Tibial nerve (tissue), 4 donors: ENCODE data around the gene KLRB1. TPM values are rescaled to one million over a fixed set of nuclear protein-coding genes. Genes with fewer than 3 reads are reported as not detected.
"Not testable (repeated sequence)": the region's sequence is repeated elsewhere in the genome, so short reads cannot be mapped to it uniquely, and the experiment has no call there.

Source experiments
- DNase-seq, 2 donors: peaks; one replicate each; pipeline ENCODE4 v3.0.0-alpha.2; 2019; ENCODE audit warnings: low spot score in 2 of 2
- H3K27ac ChIP-seq, 4 donors: fragments of 200-600 bp; sonication (generic) in 3 of 4; one replicate each; pipeline ENCODE4 v1.5.1; 2017 to 2019; ENCODE audit warnings: mild to moderate bottlenecking in 1 of 4
- H3K27me3 ChIP-seq, 2 donors: fragments of 200-600 bp; sonication (generic) in 1 of 2; one replicate each; pipeline versions ENCODE4 v1.5.1 to v1.6.0; 2017 to 2019
- H3K36me3 ChIP-seq, 3 donors: fragments of 200-600 bp; sonication (generic); one replicate each; pipeline ENCODE4 v1.5.1; 2018 to 2019
- H3K4me1 ChIP-seq, 4 donors: fragments of 200-600 bp; sonication (generic) in 3 of 4; one replicate each; pipeline ENCODE4 v1.5.1; 2017 to 2019
- H3K4me3 ChIP-seq, 4 donors: fragments of 200-600 bp; sonication (generic) in 3 of 4; one replicate each; pipeline ENCODE4 v1.5.1; 2017 to 2019; ENCODE audit warnings: mild to moderate bottlenecking in 1 of 4, moderate library complexity in 1 of 4
- H3K9me3 ChIP-seq, 4 donors: fragments of 200-600 bp; sonication (generic) in 3 of 4; one replicate each; pipeline ENCODE4 v1.5.1; 2017 to 2019
- EP300 ChIP-seq, 2 donors: sonication (generic); formaldehyde crosslinking; IDR thresholded peaks; one replicate each; pipeline ENCODE4 v1.6.1; 2017; ENCODE audit warnings: antibody characterized with exemption in 2 of 2, mild to moderate bottlenecking in 1 of 2
- POLR2A ChIP-seq, 2 donors: fragments of 450-650 bp; IDR thresholded peaks; one replicate each; pipeline ENCODE4 v1.6.1; 2017; ENCODE audit warnings: antibody characterized with exemption in 2 of 2, mild to moderate bottlenecking in 2 of 2, moderate library complexity in 2 of 2
- WGBS, 2 donors: methylation state at CpG; one replicate each; pipeline ENCODE4 v1.1.5; 2018; 5-methylcytosine and 5-hydroxymethylcytosine counted together
- total RNA-seq, 4 donors: library from RNA; depleted of rRNA; stranded (reverse); fragments of >200 nt; gene quantifications; one replicate each; pipeline ENCODE4 v1.1.0, GENCODE V29; 2016
- TF ChIP-seq, protein P1 (sequence below), 5 experiments: fragments of 200-600 bp in 3 of 5; fragments of 450-650 bp in 2 of 5; sonication (generic) in 3 of 5; IDR thresholded peaks; one replicate each; pipeline ENCODE4 v1.5.1; 2016 to 2019; ENCODE audit warnings: antibody characterized with exemption in 5 of 5, mild to moderate bottlenecking in 3 of 5, moderate library complexity in 2 of 5

The KLRB1 gene
- total RNA-seq, 4 donors from 2014 or later, result 0.59 to 0.84 TPM; not detected in 2

DNA sequence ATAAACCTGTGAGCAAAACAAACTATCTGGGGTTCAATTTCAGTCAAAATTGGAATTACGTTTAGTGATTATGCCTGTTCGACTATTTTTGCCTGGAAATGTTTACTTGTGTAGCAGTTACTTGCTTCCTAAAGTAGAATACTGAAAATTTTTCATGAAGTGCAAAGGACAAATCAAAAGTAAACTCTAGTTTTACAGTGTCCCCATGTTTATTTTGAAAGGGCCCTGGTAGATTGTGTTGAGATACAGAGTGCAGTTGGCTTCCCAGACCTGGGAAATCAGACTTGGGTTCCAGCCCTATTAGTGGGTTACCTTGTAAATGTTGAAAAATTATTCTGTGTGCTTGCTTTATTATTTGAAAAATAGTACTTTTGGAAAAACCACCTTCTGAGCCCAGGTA is 17.3 kb downstream of the KLRB1 start:
- WGBS, 2 donors, result 97 to 99% methylated on average over 2 of the region's 2 CpGs
- Histone ChIP-seq H3K4me3 (no peak overlapping the region), H3K27ac (no peak overlapping the region), H3K36me3 (no peaks in the 10 kb centered on the region), H3K9me3 (no peaks in the 10 kb centered on the region), H3K4me1 (no peaks in the 10 kb centered on the region), H3K27me3 (no peaks in the 10 kb centered on the region)
- no peak for DNase-seq
- TF ChIP-seq EP300 (IDR thresholded peaks at IDR 0.05) (no peak), POLR2A (IDR thresholded peaks at IDR 0.05) (no peak)
- TF ChIP-seq, protein P1, sequence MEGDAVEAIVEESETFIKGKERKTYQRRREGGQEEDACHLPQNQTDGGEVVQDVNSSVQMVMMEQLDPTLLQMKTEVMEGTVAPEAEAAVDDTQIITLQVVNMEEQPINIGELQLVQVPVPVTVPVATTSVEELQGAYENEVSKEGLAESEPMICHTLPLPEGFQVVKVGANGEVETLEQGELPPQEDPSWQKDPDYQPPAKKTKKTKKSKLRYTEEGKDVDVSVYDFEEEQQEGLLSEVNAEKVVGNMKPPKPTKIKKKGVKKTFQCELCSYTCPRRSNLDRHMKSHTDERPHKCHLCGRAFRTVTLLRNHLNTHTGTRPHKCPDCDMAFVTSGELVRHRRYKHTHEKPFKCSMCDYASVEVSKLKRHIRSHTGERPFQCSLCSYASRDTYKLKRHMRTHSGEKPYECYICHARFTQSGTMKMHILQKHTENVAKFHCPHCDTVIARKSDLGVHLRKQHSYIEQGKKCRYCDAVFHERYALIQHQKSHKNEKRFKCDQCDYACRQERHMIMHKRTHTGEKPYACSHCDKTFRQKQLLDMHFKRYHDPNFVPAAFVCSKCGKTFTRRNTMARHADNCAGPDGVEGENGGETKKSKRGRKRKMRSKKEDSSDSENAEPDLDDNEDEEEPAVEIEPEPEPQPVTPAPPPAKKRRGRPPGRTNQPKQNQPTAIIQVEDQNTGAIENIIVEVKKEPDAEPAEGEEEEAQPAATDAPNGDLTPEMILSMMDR (IDR thresholded peaks at IDR 0.05), result no peak

DNA sequence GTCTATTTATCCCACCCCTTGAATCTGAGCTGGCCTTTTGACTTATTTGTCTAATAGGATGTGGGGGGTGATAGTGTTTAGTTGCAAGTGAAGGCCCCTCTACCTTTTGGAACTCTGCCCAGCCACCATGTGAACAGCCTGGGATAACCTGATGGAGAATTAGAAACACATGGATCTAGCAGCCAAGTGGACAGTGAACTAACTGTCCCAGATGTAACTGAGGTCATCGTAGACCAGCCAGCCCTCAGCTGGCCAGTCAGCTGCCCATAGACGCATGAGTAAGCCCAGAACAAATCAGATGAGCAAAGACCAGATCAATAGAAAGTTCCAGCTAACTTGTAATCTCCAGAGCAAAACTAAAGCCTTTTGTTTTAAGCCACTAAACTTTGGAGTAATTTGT is 19.0 kb downstream of the KLRB1 start:
- no peak for DNase-seq
- Histone ChIP-seq H3K27me3 (no peaks in the 10 kb centered on the region), H3K4me3 (no peak overlapping the region), H3K36me3 (no peaks in the 10 kb centered on the region), H3K4me1 (no peaks in the 10 kb centered on the region), H3K27ac (no peak overlapping the region), H3K9me3 (no peaks in the 10 kb centered on the region)
- no peak for TF ChIP-seq EP300 (IDR thresholded peaks at IDR 0.05)
- no peak for TF ChIP-seq POLR2A (IDR thresholded peaks at IDR 0.05)
- 72 to 85% methylated on average over 2 of the region's 2 CpGs for WGBS, 2 donors

DNA sequence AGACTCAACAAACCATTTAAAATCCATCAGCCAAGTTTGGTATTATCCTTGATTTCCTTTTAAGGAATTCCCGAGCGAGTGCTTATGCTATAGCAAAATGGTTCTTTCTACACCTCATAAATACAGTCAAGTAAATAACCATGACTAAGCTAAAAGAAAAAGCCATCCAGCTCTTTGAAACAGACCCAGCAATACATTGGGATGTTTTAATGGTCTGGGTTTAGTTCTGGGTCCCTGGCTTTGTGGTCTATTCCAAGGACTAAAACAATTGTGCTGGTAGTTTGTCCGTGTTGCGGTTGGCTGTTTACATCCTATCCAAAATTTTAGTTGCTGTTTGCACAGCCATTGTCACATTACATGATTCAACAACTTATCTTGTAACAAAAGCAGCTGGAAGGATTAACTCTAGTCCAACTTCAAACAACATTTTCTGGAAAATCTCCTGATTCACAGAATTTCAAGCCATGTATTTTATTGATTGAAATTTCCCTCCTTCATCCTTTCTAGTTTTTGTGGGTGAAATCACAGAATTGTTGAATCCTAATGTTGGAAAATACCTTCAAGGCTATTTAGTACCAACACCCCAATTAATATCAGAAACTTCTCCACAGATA is 19.6 kb downstream of the KLRB1 start:
- DNase-seq, result no peak
- no peak for TF ChIP-seq POLR2A (IDR thresholded peaks at IDR 0.05)
- TF ChIP-seq, protein P1 (IDR thresholded peaks at IDR 0.05), result no peak
- no peak for TF ChIP-seq EP300 (IDR thresholded peaks at IDR 0.05)
- 83 to 89% methylated on average over 4 of the region's 4 CpGs for WGBS, 2 donors

DNA sequence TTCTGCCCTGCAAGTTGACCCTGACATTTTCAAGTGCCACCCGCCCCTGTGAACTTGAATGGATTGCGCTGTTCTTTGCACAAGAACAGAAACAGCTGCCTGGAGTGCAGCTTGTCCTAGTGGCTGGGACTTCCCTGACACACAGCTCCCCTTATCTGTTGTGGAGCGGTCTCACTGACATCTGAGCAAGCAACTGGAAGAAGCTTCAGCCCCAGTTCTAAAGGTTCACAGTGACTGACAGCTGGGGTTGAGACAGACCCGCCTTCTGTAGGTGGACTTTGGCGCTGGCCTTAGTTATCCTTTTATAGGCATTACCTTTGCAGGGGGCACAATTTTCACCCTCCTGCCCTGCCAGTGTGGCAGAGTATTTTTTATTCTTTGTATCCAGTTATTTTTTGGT is 30.0 kb downstream of the KLRB1 start:
- WGBS, 2 donors, result no CpG with 5 or more reads among the region's 5 CpGs
- not testable (repeated sequence) for DNase-seq, H3K4me1 ChIP-seq, H3K27me3 ChIP-seq, H3K27ac ChIP-seq, H3K36me3 ChIP-seq, H3K9me3 ChIP-seq, H3K4me3 ChIP-seq

More for the DNA sequence above, 19.6 kb downstream of the KLRB1 start:
- H3K4me1 ChIP-seq, result no peaks in the 10 kb centered on the region
- no peaks in the 10 kb centered on the region for H3K9me3 ChIP-seq
- no peak overlapping the region for H3K4me3 ChIP-seq
- no peaks in the 10 kb centered on the region for H3K36me3 ChIP-seq
- no peak overlapping the region for H3K27ac ChIP-seq
- no peaks in the 10 kb centered on the region for H3K27me3 ChIP-seq

DNA sequence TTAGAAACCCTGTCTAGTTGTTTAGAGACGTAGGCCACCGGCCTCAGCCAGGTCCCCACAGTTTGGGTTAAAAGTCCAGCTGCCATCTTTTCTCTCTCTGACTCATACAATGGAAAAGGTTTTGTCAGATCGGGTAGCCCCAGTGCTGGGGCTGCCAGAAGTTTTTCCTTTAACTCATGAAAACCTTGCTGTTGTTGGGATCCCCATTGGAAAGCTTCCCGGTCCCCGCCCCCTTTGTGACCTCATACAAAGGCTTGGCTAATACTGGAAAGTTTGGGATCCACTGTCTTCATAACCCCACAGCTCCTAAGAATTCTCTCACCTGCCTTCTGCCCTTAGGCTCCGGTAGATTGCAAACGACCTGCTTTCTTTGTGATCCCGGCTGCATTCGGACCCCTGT is 40.6 kb downstream of the KLRB1 start:
- WGBS, 2 donors, result 89% methylated on average over 7 of the region's 9 CpGs; no CpG with 5 or more reads in 1 of the 2 donors
- H3K9me3 ChIP-seq, H3K4me3 ChIP-seq, H3K27me3 ChIP-seq, H3K4me1 ChIP-seq, DNase-seq, H3K27ac ChIP-seq, H3K36me3 ChIP-seq: not testable (repeated sequence)

DNA sequence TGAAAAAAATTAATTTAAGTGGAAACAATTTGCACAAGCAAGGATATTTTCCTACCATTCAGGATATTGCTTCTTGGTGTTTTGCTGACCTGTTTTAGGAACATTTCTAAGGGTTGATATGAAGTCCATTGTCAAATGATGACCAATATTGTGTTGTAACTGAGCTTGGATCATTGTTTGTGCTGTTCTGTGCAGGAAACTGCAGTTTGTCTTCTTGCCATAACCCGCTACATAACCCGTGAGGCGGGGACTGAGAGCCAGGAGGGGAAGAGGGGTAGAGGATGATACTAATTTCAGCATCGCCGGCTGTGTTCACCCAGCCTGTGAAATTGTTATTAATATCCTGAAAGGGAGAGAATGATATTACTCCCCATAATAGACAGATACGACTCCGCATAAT is 41.6 kb downstream of the KLRB1 start:
- 94% methylated on average over 7 of the region's 7 CpGs; no CpG with 5 or more reads in 1 of the 2 donors for WGBS, 2 donors

DNA sequence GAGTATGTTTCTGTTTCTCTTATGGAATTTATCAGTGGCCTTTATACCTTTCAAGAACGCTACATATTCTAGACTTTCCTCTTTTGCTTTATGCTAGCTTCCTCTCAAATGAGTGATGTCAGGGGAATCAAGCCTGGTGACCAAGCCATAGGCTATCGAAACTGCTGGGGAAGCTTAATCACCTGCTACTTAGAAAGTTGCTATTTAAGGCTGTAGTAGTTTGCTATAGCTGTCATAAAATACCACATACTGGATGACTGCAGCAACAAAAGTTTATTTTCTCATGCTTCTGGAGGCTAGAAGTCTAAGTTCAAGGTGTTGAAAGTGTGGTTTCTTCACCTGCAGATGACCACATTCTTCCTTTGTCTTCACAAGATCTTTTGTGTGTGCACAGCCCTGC is 43.3 kb downstream of the KLRB1 start:
- not testable (repeated sequence) for H3K4me3 ChIP-seq, H3K27me3 ChIP-seq, H3K4me1 ChIP-seq, H3K36me3 ChIP-seq, H3K27ac ChIP-seq, H3K9me3 ChIP-seq, DNase-seq
- WGBS, 2 donors, result 94% methylated on average over 2 of the region's 2 CpGs; no CpG with 5 or more reads in 1 of the 2 donors

More for the DNA sequence above, 41.6 kb downstream of the KLRB1 start:
- H3K9me3 ChIP-seq, H3K27me3 ChIP-seq, H3K27ac ChIP-seq, H3K4me1 ChIP-seq, H3K4me3 ChIP-seq, DNase-seq, H3K36me3 ChIP-seq: not testable (repeated sequence)

DNA sequence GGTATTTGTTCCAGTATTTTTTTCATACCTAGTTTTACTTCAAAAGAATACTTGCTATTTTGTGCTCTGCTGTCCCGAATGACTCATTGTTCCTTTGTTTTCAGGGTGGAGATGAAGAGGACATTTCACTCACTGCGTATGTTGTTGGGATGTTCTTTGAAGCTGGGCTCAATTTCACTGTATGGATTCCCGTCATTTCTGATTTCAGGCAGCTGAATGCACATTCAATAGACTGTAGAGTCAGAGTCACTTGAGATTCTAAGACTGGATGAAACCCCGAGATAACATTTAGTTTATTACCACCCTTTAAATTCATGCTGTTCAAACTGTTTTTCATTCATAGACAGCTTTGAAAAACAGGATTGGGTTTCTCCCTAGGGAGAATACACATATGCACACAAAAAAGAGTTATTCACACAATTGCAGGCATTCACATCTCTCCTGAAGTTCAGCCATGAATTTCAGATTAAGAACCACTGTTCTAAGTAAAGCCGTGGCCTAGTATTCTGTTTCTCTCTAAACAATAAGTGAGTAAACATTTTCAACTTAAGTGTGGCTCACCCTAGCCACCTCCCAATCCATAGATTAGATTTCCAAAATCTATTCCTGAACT is 44.8 kb downstream of the KLRB1 start:
- not testable (repeated sequence) for H3K9me3 ChIP-seq, H3K27me3 ChIP-seq, DNase-seq, H3K36me3 ChIP-seq, H3K27ac ChIP-seq, H3K4me3 ChIP-seq, H3K4me1 ChIP-seq
- WGBS, 2 donors, result no CpG with 5 or more reads among the region's 5 CpGs

DNA sequence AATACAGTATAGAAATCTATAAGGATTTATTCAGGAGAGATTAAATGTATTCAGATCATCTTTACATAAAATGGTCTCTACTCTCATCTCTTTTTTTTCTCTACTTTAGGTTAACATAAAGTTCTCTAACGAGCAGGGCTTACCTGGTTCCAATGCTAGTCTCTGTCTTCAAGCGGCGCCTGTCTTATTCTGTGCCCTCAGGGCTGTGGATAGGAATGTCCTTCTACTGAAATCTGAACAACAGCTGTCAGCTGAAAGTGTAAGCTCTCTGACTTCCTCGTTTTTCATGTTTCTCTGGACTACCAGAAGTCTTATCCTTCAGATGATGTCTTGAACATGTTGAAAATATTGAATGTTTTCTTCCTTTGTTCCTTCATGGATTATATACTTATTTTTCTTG is 62.2 kb downstream of the KLRB1 start:
- not testable (repeated sequence) for H3K4me3 ChIP-seq, H3K27ac ChIP-seq, H3K27me3 ChIP-seq, H3K36me3 ChIP-seq, DNase-seq, H3K4me1 ChIP-seq, H3K9me3 ChIP-seq
- 41% methylated on average over 4 of the region's 4 CpGs; no CpG with 5 or more reads in 1 of the 2 donors for WGBS, 2 donors
